Liver (tissue), 9 donors: Measurements from ENCODE around the gene DMWD. TPM values are rescaled to one million over a fixed set of nuclear protein-coding genes. Genes with fewer than 3 reads are reported as not detected.

ENCODE experiments used
- DNase-seq: peaks from one replicate; pipeline ENCODE4 v3.0.0-alpha.2; 2017; ENCODE audit warnings: low spot score
- H3K27ac ChIP-seq, 2 donors: one replicate each; pipeline ENCODE4 v1.7.0; 2013; ENCODE audit warnings: inconsistent platforms in 2 of 2, low read length in 2 of 2, control low read depth in 1 of 2, low read depth in 1 of 2, mild to moderate bottlenecking in 1 of 2
- H3K27me3 ChIP-seq, 4 donors: one replicate each; pipeline versions ENCODE4 v1.6.1 to v1.7.0; 2013; ENCODE audit warnings: low read length in 3 of 4, inconsistent platforms in 1 of 4, mild to moderate bottlenecking in 1 of 4, moderate library complexity in 1 of 4; ENCODE audit not compliant: control insufficient read depth in 4 of 4, insufficient read depth in 4 of 4
- H3K36me3 ChIP-seq, 4 donors: one replicate each; pipeline versions ENCODE4 v1.6.1 to v1.7.0; 2013; ENCODE audit warnings: low read length in 3 of 4, mild to moderate bottlenecking in 3 of 4, low read depth in 1 of 4, moderate library complexity in 1 of 4; ENCODE audit not compliant: control insufficient read depth in 4 of 4, insufficient read depth in 3 of 4
- H3K4me1 ChIP-seq, 4 donors: one replicate each; pipeline versions ENCODE4 v1.6.1 to v1.7.0; 2013; ENCODE audit warnings: low read length in 3 of 4, mild to moderate bottlenecking in 3 of 4, moderate library complexity in 1 of 4; ENCODE audit not compliant: control insufficient read depth in 4 of 4, insufficient read depth in 4 of 4
- H3K4me3 ChIP-seq, 3 donors: one replicate each; pipeline versions ENCODE4 v1.6.1 to v1.7.0; 2013; ENCODE audit warnings: low read length in 3 of 3, control low read depth in 1 of 3, low read depth in 1 of 3, mild to moderate bottlenecking in 1 of 3
- H3K9ac ChIP-seq, 2 donors: one replicate each; pipeline ENCODE4 v1.7.0; 2013; ENCODE audit warnings: low read length in 2 of 2, mild to moderate bottlenecking in 2 of 2, moderate library complexity in 2 of 2, control low read depth in 1 of 2, low read depth in 1 of 2
- H3K9me3 ChIP-seq, 4 donors: one replicate each; pipeline versions ENCODE4 v1.6.1 to v1.7.0; 2013; ENCODE audit warnings: low read length in 3 of 4; ENCODE audit not compliant: control insufficient read depth in 4 of 4
- CTCF ChIP-seq: fragments of 150-350 bp; IDR thresholded peaks from 2 replicates; pipeline ENCODE4 v1.5.1; 2017; ENCODE audit warnings: improper control_type of control experiment, low read depth, low read length; ENCODE audit not compliant: missing input control
- FOXA1 ChIP-seq: IDR thresholded peaks from 2 replicates; pipeline ENCODE4 v1.6.1; 2016; ENCODE audit warnings: antibody characterized with exemption
- HNF4G ChIP-seq: IDR thresholded peaks from 2 replicates; pipeline ENCODE4 v1.6.1; 2016; ENCODE audit warnings: antibody characterized with exemption
- JUND ChIP-seq, 2 donors: IDR thresholded peaks; 2 replicates each; pipeline ENCODE4 v1.6.1; 2016; ENCODE audit warnings: antibody characterized with exemption in 2 of 2
- MAX ChIP-seq: IDR thresholded peaks from 2 replicates; pipeline ENCODE4 v1.6.1; 2016; ENCODE audit warnings: antibody characterized with exemption
- NR2F2 ChIP-seq: IDR thresholded peaks from 2 replicates; pipeline ENCODE4 v1.6.1; 2016; ENCODE audit warnings: antibody characterized with exemption
- REST ChIP-seq: IDR thresholded peaks from 2 replicates; pipeline ENCODE4 v1.6.1; 2016; ENCODE audit warnings: antibody characterized with exemption, mild to moderate bottlenecking
- RXRA ChIP-seq, 2 donors: IDR thresholded peaks; 2 replicates each; pipeline ENCODE4 v1.6.1; 2017 to 2018; ENCODE audit warnings: antibody characterized with exemption in 2 of 2, mild to moderate bottlenecking in 1 of 2
- WGBS: extraction: QIAGEN DNeasy Blood & Tissue Kit; methylation state at CpG from one replicate; pipeline ENCODE4 v1.1.7; 2013; 5-methylcytosine and 5-hydroxymethylcytosine counted together
- polyA plus RNA-seq, 2 donors: library from polyadenylated mRNA; stranded (reverse) in 1 of 2; unstranded in 1 of 2; fragments of 200-250 nt in 1 of 2; fragments of >200 nt in 1 of 2; fragmentation: Nextera tagmentation in 1 of 2; extraction: Ambion mirVana in 1 of 2; gene quantifications; one replicate each; pipeline versions ENCODE4 v1.2.1 to v1.2.3, GENCODE V29; 2013 to 2015
- total RNA-seq, 2 donors: library from RNA; depleted of rRNA; stranded (reverse); fragments of >200 nt; gene quantifications; one replicate each; pipeline ENCODE4 v1.2.3, GENCODE V29; 2014
- donor health status: healthy.
- donor health status: healthy.
- donor health status: healthy.
- donor health status: healthy.
- donor health status: healthy.

The DMWD gene
- total and polyA plus RNA-seq, 4 donors: 3.7 to 14.6 (median 8.9) TPM

DNA sequence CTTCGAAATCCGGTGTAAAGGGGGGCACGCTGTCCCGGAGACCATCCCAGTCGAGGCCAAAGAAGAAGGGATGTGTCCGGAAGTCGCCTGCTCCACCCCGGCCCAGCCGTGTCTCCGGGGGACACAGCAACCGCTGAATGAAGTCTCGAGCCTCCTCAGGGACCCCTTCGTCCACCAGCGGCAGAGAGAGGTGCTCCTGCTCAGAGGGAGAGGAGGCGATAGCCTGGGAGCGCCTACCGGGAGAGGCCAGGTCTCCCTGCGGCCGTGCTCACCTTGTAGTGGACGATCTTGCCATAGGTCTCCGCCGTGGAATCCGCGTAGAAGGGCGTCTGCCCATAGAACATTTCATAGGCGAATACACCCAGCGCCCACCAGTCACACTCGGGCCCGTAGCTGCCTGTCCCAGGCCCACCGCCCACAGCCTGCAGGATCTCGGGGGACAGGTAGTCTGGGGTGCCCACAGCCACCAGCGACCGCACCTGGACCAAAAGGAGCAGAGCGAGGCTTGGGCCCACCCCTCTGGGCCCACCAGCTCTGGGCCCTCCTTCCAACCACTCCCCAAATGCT lies 15.2 kb downstream of the DMWD start:
- TF ChIP-seq HNF4G: no peak
- TF ChIP-seq MAX: no peak
- TF ChIP-seq JUND (IDR thresholded peaks at IDR 0.05): no peak

GRCh38 chr19:45774765-45775164 lies 17.9 kb downstream of the DMWD start:
- 80% methylated on average over 9 of the region's 9 CpGs for WGBS
- Histone ChIP-seq H3K4me1 (peaks cover 6 to 48% (median 28%) of the 10 kb centered on the region in 4 donors), H3K9me3 (no peaks in the 10 kb centered on the region), H3K4me3 (no peak overlapping the region), H3K36me3 (no peaks in the 10 kb centered on the region), H3K27ac (peak overlapping the region in 1 of 2 donors; percentile 32), H3K9ac (no peak overlapping the region), H3K27me3 (no peaks in the 10 kb centered on the region)
- DNase-seq: peak; percentile 34
- no peak for TF ChIP-seq NR2F2
- peak; percentile 2 for TF ChIP-seq CTCF
- no peak for TF ChIP-seq FOXA1

More for the DNA sequence above, 15.2 kb downstream of the DMWD start:
- Histone ChIP-seq H3K9me3 (no peaks in the 10 kb centered on the region), H3K27me3 (no peaks in the 10 kb centered on the region), H3K9ac (no peak overlapping the region), H3K4me1 (peaks cover 3 to 34% (median 14%) of the 10 kb centered on the region in 4 donors), H3K27ac (no peak overlapping the region), H3K4me3 (no peak overlapping the region), H3K36me3 (no peaks in the 10 kb centered on the region)
- 97% methylated on average over 34 of the region's 34 CpGs for WGBS
- no peak for DNase-seq

GRCh38 chr19:45773384-45773783 lies 19.3 kb downstream of the DMWD start:
- TF ChIP-seq HNF4G (no peak), REST (no peak), RXRA (IDR thresholded peaks at IDR 0.05) (no peak)
- Histone ChIP-seq H3K4me1 (peaks cover 6 to 43% (median 23%) of the 10 kb centered on the region in 4 donors), H3K27ac (no peak overlapping the region), H3K9ac (no peak overlapping the region), H3K27me3 (no peaks in the 10 kb centered on the region), H3K9me3 (no peaks in the 10 kb centered on the region), H3K4me3 (no peak overlapping the region), H3K36me3 (no peaks in the 10 kb centered on the region)
- 32% methylated on average over 2 of the region's 2 CpGs for WGBS
- DNase-seq: no peak
